ENCODE measurements around the gene ABCA1. TPM values are rescaled to one million over a fixed set of nuclear protein-coding genes. Genes with fewer than 3 reads are reported as not detected.
"Not testable (repeated sequence)": the region's sequence is repeated elsewhere in the genome, so short reads cannot be mapped to it uniquely, and the experiment has no call there.

ABCA1 gene
- total and polyA plus RNA-seq, 2 of the 13 experiments (the other 11 are each of a cell fraction or from before 2014, with no cell fraction given): 26.8 to 63.8 TPM

- intact Hi-C loops (cut with micrococcal nuclease; ENCODE audit: unreplicated experiment) (no loop called here), in situ Hi-C loops (cut with HindIII; ENCODE audit: extremely low pct_ligation_motif_present, low pct_unique_long_range_greater_than_20kb) (loop anchor here (10.0 kb wide), 2 partner anchors 142 to 232 kb away; no protein-coding TSS in a partner anchor)
- Histone ChIP-seq H3K4me2 (ENCODE audit: low read depth, low read length) (peak overlapping the region; percentile 90), H3K79me2 (ENCODE audit: insufficient read depth, low read length) (peaks cover 97% of the 10 kb centered on the region), H2AFZ (ENCODE audit: low read length) (no peak overlapping the region), H3K27me3 (ENCODE audit: control insufficient read depth in 1 of 2, insufficient read depth in 2 of 2, low read length in 2 of 2) (no peaks in the 10 kb centered on the region; a peak in 1 of 5 replicates), H3K27ac (ENCODE audit: extremely low read length, insufficient read depth, low read length) (peak overlapping the region; percentile 3), H4K20me1 (ENCODE audit: insufficient read depth, low read length) (peaks cover 2% of the 10 kb centered on the region; the same call in 1 of the 2 replicates), H3K4me3 (replicated peaks in 1 of 3; ENCODE audit: insufficient read depth in 1 of 3, low read depth in 2 of 3, low read length in 3 of 3) (no peak overlapping the region; a peak in 2 of 6 replicates), H3K9me3 (ENCODE audit: low read length) (no peaks in the 10 kb centered on the region), H3K4me1 (ENCODE audit: insufficient read depth, low read length) (peaks cover 76% of the 10 kb centered on the region), H3K36me3 (replicated peaks in 1 of 2; ENCODE audit: control insufficient read depth in 1 of 2, insufficient read depth in 2 of 2, low read length in 2 of 2) (peaks cover 0 to 4% of the 10 kb centered on the region in 2 experiments; a peak in 1 of 5 replicates), H3K9ac (ENCODE audit: insufficient read depth, low read depth, low read length) (peak overlapping the region; percentile 5; the same call in 1 of the 2 replicates)
- ATAC-seq (no peak), FAIRE-seq (peak; percentile 4), DNase-seq (ENCODE audit: low spot score) (no peak)
- BruUV-seq (replicated peaks): no TSS peak
- POLR2A ChIA-PET: interaction anchor here (1.1 to 1.4 kb wide), 4 partner anchors 11 to 60 kb away, joined by 3 to 4 read pairs (median 3); no protein-coding TSS in a partner anchor
- TF ChIP-seq RBFOX2 (IDR thresholded peaks at IDR 0.05; ENCODE audit: low read depth, low read length) (0 out of 2 replicates have a peak, but pooled peaks have one; percentile 13), ZNF878 (CRISPR knock-in tag; IDR thresholded peaks at IDR 0.05) (no peak), CEBPG (CRISPR knock-in tag; IDR thresholded peaks at IDR 0.05) (peak; percentile 49), CEBPB (IDR thresholded peaks at IDR 0.05; ENCODE audit: borderline replicate concordance, low read depth, low read length) (peak; percentile 72), ATF4 (CRISPR knock-in tag; IDR thresholded peaks at IDR 0.05) (peak in 1 of 2 experiments; percentile 47; a peak in 1 of 4 replicates), ZNF138 (CRISPR knock-in tag; IDR thresholded peaks at IDR 0.05; ENCODE audit: low read depth) (no peak)
- CTCF ChIA-PET (ENCODE audit: low intra/inter-chr PET ratio, low total read pairs): no interaction called here
- WGBS (ENCODE audit: low lambda C conversion rate): 91% methylated on average over 2 of the region's 2 CpGs
Measured at GRCh38 chr9:104923289-104923688, 4.7 kb downstream of the ABCA1 start.

GRCh38 chr9:104922748-104923147 is 5.2 kb downstream of the ABCA1 start:
- H3K27me3 ChIP-seq (ENCODE audit: control insufficient read depth in 1 of 2, insufficient read depth in 2 of 2, low read length in 2 of 2); H3K4me3 ChIP-seq (replicated peaks in 1 of 3; ENCODE audit: insufficient read depth in 1 of 3, low read depth in 2 of 3, low read length in 3 of 3); H3K9ac ChIP-seq (ENCODE audit: insufficient read depth, low read depth, low read length); CTCF ChIA-PET (ENCODE audit: low intra/inter-chr PET ratio, low total read pairs); BruUV-seq (replicated peaks); H3K9me3 ChIP-seq (ENCODE audit: low read length); DNase-seq (ENCODE audit: low spot score); H3K36me3 ChIP-seq (replicated peaks in 1 of 2; ENCODE audit: control insufficient read depth in 1 of 2, insufficient read depth in 2 of 2, low read length in 2 of 2); FAIRE-seq; H2AFZ ChIP-seq (ENCODE audit: low read length); ATAC-seq; intact Hi-C loops (cut with micrococcal nuclease; ENCODE audit: unreplicated experiment); H4K20me1 ChIP-seq (ENCODE audit: insufficient read depth, low read length); TF ChIP-seq SOX13 (IDR thresholded peaks at IDR 0.05): not testable (repeated sequence)
- in situ Hi-C loops (cut with HindIII; ENCODE audit: extremely low pct_ligation_motif_present, low pct_unique_long_range_greater_than_20kb): loop anchor here (10.0 kb wide), 2 partner anchors 142 to 232 kb away; no protein-coding TSS in a partner anchor
- WGBS (ENCODE audit: low lambda C conversion rate): 93% methylated on average over 7 of the region's 7 CpGs
- Histone ChIP-seq H3K4me2 (ENCODE audit: low read depth, low read length) (peak overlapping the region; percentile 90), H3K27ac (ENCODE audit: extremely low read length, insufficient read depth, low read length) (peak overlapping the region; percentile 3), H3K4me1 (ENCODE audit: insufficient read depth, low read length) (peaks cover 79% of the 10 kb centered on the region), H3K79me2 (ENCODE audit: insufficient read depth, low read length) (peaks cover 100% of the 10 kb centered on the region)
- POLR2A ChIA-PET: interaction anchor here (1.1 to 1.3 kb wide), 3 partner anchors 21 to 59 kb away, joined by 3 read pairs; no protein-coding TSS in a partner anchor
- TF ChIP-seq ZNF770 (CRISPR knock-in tag; IDR thresholded peaks at IDR 0.05): peak; percentile 92
- 0 out of 4 replicates have a peak, but pooled peaks of 1 of the 2 experiments have one; percentile 11 for TF ChIP-seq SOX13 (CRISPR knock-in tag; conservative IDR thresholded peaks at IDR 0.05 in 1 of 2, IDR thresholded peaks at IDR 0.05 in 1 of 2)
- 0 out of 2 replicates have a peak, but pooled peaks have one; percentile 12 for TF ChIP-seq SALL1 (CRISPR knock-in tag; IDR thresholded peaks at IDR 0.05)
- TF ChIP-seq ZMYM3 (CRISPR knock-in tag; IDR thresholded peaks at IDR 0.05): peak; percentile 56; the same call in 1 of the 2 replicates
